HG03378 (cell line): ENCODE measurements around the gene BLTP3A.
"Not testable (repeated sequence)": the region's sequence is repeated elsewhere in the genome, so short reads cannot be mapped to it uniquely, and the experiment has no call there.

Experiments
- ATAC-seq: cut with Tn5 transposase; IDR thresholded peaks from one replicate; pipeline ENCODE4 v1.9.1; 2021; ENCODE audit warnings: mild to moderate bottlenecking, moderate library complexity; ENCODE audit not compliant: unreplicated experiment

The BLTP3A gene

DNA sequence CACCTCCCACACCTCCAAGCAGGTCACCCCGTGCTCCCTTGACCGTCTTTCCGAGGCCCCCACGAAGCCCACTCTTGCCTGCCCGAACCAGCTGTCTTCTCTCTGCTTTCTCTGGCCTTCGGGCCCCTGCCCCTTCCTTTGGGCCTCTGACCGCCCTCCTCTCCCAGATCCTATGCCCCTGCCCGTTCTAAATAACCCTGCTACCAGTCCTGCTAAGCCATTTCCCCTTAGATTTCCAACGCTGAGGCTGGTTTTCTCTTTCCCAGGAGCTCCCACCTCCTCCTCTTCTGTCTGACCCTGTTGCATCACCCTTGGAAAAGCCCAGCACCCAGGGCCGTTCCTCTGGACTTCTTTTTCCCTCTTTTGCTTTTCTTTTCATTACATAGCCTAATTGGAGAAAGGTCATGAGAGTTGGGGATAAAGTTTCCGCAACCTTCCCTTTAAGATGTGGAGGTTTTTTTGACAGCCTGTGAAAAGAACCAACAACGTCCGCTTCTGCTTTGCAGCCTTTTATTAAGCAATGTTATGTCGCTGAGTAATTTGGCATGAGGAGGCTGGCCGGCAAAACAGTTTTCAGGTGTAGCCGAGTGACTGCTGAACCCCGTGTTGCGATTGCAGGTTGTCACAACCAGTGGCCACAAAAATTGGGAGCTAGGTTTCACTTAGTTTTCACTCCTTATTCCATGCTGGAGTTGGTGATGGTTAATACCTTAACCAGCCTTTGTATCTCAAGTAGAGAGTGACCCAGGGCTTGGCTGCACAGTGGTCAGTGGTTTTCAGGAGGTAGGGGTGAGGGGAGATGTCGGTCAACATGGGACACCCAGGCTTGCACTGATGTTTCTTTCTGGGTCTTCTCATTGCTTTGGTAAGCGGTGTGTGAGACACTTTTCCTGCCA, 970 bp downstream of the BLTP3A start:
- no peak for ATAC-seq

DNA sequence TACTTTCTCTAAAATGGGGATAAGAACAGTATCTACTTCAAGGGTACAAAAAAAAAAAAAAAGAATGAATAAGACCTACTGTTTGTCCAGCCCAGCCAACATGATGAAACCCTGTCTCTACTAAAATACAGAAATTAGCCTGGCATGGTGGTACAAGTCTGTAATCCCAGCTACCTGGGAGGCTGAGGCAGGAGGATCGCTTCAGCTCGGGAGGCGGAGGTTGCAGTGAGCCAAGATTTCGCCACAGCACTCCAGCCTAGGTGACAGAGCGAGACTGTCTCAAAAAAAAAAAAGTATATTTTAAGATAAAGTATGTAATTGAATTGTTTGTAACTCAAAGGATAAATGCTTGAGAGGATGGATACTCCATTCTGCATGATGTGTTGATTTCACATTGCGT, 2.0 kb downstream of the BLTP3A start:
- ATAC-seq, result no peak

DNA sequence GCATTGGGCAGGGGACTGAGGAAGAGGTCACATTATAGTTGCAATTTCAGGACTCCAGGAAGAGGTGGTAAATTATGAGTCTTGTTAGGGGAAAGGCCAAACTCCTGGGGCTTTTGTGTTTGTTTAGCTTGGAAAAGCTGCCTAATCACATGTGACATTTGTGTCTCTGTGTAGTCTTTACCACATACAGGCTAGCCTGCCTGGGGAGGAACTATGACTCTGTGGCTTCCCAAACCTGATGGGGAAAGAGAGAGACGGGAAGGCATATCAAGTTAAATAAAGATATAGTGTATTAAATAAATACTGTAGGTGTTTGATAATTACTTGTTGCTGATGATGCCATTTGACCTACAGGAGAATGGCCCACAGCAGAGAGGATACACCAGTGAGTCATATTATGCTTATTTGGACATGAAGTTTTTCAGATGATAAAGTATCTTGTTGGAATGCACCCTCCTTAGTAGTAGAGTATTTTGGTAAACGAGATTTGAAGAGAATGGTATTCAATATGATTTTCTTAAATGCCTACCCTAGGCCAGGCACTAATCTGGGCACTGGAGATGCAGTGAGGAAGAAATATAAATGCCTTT, 4.0 kb downstream of the BLTP3A start:
- no peak for ATAC-seq

DNA sequence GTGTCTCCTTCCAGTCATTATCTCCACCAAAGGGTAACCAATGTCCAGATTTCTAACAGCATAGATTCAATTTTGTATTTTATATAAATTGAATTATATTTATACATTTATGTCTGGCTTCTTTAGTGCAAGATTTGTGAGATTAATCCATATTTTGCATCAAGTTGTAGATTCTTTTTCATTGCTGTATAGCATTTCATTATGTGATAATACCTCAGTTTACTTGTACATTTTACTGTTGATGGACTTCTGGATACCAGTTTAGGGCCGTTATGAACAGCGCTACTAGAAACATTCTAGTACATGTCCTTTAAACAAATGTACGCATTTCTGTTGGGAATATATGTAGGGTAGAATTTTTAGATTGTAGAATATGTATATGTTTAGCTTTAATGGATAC, 6.2 kb downstream of the BLTP3A start:
- ATAC-seq, result no peak

DNA sequence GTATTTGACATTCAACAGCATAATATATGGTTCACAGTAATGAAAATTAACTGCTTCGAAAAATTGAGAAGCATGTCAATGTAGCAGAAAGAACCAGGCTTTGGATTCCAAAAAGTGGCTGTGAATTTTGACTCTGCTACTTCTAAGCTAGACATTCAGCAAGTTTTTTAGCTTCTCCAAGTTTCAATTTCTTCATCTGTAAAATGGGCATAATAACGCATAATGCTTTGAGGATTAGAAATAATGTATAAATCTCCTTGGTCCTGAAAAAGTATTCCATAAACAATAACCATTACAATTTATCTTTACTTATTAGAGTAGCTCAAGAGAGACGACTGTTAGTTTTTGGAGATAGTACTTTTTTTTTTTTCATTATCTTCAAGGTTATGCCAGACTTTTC, 7.7 kb downstream of the BLTP3A start:
- no peak for ATAC-seq

DNA sequence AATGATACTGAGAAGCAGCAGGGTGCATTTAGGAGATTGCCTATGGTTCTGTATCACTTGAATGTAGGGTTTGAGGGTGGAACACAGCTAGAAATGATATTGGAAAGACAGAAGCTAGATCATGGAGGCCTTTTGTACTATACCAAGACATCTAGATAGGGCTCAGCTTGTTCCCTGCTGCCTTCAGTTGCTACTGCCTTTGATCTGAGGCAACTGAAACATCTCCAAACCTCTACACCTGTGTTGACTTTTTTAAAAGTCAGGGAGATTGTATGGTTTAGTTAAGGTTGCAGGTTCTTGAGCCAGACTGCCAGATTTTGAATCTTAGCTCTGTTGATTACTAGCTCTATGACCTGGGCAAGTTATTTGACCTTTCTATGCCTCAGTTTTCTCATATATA, 12.7 kb downstream of the BLTP3A start:
- no peak for ATAC-seq

DNA sequence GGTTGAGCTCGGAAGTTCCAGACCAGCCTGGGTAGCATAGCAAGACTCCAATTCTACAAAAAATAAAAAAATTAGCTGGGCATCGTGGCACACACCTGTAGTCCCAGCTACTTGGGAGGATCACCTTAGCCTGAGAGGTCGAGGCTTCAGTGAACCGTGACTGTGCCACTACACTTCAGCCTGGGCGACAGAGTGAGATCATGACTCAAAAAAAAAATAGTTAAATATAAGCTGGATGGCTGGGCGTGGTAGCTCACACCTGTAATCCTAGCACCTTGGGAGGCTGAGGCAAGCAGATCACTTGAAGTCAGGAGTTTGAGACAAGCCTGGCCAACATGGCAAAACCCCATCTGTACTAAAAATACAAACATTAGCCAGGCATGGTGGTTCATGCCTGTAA, 13.2 kb downstream of the BLTP3A start:
- ATAC-seq, result not testable (repeated sequence)

DNA sequence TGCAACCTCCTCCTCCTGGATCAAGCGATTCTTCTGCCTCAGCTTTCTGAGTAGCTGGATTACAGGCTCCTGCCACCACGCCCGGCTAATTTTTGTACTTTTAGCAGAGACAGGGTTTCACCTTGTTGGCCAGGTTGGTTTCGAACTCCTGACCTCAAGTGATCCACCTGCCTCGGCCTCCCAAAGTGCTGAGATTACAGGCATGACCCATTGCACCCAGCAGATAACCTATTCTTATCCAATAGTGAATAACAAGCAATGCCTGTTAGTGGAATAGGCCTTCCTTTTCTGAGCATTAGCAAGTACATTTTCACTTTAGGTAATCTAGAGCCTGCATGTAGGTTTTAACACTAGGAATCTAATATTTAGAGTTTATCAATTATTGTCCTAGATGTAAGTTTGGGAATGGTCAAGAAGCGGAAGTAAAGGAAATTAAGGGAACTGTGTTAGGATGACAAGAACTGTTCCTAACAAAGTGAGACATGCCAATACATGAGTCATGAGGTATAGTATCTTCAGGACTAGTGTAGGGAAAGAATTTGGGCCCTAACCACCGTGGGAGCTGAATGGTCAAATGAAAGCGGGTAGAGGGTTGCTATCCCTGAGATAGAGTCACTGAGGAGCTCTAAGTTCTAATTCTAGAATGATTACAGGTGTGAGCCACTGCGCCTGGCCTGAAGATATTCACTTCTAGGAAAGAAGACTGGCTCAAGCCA, 15.0 kb downstream of the BLTP3A start:
- ATAC-seq, result no peak

DNA sequence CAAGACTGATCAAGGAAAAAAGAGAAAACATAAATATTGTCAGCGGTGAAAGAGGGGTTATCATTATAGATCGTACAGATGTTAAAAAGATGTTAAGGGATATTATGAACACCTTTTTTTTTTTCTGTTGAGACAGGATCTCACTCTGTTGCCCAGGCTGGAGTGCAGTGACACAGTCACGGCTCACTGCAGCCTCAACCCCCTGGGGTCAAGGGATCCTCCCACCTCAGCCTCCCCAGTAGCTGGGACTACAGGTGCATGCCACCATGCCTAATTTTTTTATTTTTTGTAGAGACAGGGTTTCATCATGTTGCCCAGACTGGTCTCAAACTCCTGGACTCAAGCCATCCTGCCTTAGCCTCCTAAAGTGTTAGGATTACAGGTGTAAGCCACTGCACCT, 16.6 kb downstream of the BLTP3A start:
- not testable (repeated sequence) for ATAC-seq

DNA sequence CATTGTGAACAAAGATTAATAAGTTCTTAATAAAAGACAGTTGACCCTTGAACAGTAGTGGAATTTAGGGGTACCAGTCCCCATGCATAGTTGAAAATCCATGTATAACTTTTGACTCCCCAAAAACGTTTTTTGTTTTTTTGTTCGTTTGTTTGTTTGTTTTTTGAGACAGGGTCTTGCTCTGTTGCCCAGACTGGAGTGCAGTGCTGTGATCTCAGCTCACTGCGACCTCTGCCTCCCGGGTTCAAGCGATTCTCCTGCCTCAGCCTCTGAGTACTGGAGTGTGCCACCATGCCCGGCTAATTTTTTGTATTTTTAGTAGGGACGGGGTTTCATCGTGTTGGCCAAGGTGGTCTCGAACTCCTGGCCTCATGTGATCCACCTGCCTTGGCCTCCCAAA, 17.5 kb downstream of the BLTP3A start:
- not testable (repeated sequence) for ATAC-seq

DNA sequence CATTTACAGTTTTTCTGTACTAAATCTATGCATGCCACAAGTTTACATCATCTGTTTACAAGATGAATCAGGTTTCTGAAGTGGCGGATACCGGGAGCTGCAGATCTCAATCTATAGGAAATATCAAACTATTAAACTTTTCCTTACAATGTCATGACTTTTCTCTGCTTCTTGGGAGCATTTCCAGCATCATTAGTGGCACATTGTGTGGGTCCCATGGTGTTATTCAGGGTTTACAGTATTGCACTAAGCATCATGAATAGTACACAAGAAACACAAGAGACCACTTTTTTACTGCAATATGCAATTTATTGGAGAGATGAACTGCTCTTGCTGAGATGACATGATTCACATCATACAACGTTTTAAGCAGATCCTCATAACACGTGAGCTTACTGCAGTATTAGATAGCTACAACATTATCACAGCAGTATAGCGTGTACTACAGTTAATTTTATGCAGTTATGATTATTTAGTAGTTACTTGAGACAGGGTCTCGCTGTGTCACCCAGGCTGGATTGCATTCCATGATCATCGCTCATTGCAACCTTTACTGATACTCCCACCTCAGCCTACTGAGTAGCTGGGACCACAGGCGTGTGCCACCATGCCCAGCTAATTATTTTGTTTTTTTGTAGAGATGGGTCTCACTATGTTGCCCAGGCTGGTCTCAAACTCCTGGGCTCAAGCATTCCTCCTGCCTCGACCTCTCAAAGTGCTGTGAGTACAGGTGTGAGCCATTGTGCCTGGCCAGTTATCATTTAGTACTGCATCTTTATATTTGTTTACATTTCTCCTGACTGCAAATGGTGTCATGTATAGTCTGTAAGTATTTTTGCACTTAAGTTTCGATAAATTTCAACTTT, 18.4 kb downstream of the BLTP3A start:
- no peak for ATAC-seq

DNA sequence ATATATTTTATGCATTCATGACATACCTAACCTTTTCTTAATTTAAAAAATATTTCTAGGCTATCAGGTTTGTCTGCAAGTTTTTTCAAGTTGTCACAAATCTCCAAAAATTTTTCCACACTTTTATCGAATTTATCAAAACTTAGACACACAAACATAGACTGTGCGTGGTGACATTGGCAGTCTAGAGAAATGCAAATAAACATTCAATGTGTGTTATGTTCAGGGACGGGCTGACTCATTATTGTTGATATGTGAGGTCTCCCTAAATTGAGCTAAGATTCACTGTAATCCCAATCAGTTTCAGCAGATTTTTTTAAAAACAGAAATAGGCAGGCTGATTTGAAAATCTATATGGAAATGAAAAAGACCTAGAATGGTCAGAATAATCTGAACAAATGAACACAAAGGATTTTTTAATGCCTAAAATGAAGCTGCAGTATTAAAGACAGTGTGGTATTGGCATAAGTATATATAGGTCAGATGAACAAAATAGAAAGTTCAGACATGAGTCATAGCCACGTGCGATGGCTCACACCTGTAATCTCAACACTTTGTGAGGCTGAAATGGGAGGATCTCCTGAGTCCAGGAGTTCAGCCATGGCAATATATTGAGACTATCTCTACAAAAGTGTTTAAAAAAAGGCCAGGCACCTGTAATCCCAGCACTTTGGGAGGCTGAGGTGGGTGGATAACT, 19.2 kb downstream of the BLTP3A start:
- ATAC-seq, result peak; percentile 90

DNA sequence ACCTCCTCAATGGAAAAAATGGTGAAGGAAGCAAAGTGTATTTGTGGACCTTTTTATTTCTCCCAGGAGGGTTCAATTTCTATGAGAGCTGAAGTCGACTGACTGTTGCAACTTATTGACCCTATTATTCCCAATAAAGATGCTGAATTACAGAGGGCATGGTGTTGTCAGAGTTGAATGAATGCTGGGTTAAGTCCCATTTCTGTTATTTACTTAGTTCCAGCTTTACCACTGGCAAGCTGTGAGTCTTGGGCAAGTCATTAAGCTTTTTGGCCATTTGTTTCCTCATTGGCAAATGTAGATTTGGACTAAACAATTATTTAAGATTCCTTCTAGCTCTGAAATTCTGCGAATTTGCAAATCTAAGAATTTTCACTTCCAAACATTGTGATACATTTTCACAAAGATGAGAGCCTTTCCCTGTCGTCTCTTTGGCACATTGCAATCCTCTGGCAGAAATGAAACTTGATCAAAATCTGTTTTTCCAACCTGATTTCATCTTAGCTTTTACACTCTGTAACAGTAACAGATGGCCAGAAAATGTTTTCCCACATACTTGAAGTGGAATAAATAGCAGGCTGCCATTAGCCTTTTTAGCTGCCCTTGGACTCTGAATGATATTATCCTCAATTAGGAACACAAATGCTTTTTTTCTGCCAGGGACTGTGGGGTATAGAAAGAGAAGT, 21.3 kb downstream of the BLTP3A start:
- no peak for ATAC-seq

DNA sequence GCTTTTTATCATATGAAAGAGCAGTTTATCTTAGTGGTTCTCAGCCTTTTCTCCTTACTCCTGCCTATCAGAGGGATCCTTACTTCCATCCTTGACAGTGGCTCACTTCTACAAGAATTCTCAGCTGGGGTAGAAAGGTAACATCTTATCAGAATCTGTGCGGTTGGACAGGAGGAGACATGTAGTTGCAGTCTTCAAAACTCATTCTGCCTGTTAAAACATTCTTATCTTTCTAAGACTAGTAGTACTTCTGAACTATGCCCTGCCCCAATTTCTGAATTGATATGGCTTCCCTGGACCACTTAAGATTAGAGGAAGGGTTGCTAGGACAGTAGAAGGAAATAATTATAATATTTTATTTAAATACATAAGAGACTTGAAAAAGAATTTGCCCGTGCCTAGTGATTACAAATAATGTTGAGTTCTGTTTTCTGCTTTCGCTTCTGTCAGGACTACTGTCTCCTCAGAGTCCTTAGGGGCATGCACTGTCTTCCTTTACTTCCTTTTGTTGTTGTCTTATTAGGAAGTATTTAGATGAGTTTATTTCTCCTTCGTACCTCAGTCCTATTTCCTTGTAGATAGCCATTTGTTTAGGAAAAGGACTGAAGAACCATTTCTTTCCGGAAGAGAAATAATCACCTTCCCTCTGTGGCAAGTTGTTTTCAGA, 24.9 kb downstream of the BLTP3A start:
- ATAC-seq, result no peak

DNA sequence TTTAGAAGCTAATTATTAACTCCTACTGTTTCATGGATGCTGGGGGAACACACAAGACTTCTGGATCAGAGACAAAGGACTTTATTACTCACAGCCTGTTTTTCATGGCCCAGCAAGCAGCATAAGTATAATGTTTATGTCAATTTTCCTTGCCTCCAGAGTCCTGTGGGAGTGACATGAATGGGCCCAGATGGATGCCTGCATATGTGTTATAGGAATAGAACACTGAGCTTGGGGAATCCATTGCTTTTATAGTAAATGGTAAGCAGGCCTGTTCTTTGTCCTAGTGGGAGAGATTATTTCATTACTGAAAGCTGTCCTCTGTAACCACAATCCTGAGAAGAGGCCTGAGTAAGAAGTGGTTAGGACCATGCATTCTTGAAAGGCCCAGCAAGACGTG, 25.6 kb downstream of the BLTP3A start:
- ATAC-seq, result no peak

DNA sequence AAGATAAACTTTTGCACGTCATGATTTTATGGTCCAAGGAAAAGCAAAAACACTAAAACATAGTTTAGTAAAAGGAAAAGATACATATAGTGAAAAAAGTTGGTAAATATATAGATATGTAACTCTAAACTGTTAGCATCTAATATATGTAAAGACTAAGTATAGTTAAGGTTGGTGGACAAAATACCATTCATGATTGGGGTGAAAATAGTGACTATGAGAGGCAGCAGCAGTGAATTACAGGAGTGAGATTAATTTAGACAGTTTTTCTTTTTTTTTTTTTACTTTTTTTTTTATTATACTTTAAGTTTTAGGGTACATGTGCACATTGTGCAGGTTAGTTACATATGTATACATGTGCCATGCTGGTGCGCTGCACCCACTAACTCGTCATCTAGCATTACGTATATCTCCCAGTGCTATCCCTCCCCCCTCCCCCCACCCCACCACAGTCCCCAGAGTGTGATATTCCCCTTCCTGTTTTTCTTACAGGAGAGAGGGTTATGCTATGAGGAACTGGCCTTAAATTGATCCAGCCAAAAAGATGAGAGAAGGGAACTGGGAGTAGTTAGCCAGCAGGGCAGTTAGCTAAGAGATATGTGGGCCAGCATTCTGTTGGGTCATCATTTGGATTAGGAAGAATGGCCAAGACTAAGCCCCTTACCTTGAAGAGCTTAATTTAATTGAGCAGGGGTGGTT, 27.1 kb downstream of the BLTP3A start:
- ATAC-seq, result not testable (repeated sequence)

DNA sequence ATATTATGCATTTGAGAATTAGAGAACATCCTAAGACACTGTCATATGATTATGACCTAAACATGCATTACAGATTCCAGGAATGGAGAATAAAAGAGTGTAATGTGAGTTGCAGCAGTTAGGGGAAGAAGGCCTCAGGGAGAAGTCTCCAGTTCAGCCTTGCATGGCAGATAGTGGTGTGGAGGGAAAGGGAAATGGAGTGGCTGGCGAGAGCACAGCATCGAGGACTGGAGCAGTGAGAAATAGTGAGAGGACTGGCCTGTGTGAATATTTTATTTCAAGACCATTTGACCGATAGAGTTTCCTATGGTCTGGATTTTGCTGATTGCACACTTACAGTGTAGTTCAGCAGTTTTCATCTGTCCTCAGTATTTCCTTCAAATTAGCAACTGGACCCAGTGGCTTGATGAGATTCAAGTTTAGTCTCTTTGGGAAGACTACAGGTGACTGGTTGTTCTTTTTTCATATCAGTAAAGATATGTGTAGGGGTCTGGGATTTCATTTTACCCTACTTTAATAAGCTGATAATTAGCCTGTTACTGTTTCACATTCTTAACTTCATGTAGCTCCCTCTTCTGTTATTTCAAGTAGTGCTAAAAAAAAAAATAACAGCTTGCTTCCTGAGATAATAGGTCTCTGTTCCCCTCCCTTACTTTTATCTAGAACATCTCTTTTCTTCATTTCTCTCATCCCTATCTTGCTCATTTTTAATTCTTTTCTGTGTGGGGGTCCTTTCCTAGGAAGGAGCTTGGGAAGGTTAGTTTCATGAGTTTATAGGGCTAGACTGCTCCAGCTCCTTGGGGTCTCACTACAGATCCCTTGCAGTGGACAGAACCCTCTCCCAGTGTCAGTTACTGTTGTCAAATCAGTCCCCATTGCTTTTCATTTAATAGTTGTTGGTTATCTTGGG, 27.9 kb downstream of the BLTP3A start:
- no peak for ATAC-seq

DNA sequence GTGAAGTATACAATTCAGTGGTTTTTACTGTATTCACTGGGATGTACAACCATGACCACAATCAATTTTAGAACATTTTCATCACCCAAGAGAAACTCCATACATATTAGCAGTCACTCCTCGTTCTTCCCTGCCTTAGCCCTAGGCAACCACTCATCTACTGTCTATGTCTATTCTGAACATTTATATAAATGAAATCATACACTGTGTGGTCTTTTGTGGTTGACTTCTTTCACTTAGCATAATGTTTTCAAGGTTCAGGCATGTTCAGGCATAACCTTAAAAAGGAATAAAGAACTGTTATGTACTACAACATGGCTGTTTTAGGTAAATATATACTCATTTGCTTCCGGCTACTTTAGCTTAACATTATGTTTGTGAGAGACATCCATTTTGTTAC, 37.3 kb downstream of the BLTP3A start:
- no peak for ATAC-seq
